Kidney (tissue), 14 donors: ENCODE data around the gene EAF1. TPM values are rescaled to one million over a fixed set of nuclear protein-coding genes. Genes with fewer than 3 reads are reported as not detected.
"Not testable (repeated sequence)": the region's sequence is repeated elsewhere in the genome, so short reads cannot be mapped to it uniquely, and the experiment has no call there.

Source experiments
- DNase-seq, 5 donors: peaks; one replicate each; pipeline ENCODE4 v3.0.0-alpha.2; 2013 to 2020
- FAIRE-seq: peaks from 2 replicates; lab custom pipeline; 2012; peaks lifted over from hg19 to GRCh38; lab: Jason Lieb, UNC
- H3K27ac ChIP-seq, 2 donors: one replicate each; pipeline ENCODE4 v1.7.0; 2013; ENCODE audit warnings: low read depth in 2 of 2, low read length in 2 of 2, inconsistent platforms in 1 of 2
- H3K27me3 ChIP-seq: one replicate; pipeline ENCODE4 v1.7.1; 2013; ENCODE audit warnings: low read length, inconsistent platforms; ENCODE audit not compliant: control insufficient read depth, insufficient read depth
- H3K36me3 ChIP-seq, 3 donors: one replicate each; pipeline versions ENCODE4 v1.7.0 to v1.7.1; 2013; ENCODE audit warnings: low read length in 3 of 3, control low read depth in 1 of 3, inconsistent platforms in 1 of 3; ENCODE audit not compliant: insufficient read depth in 3 of 3, control insufficient read depth in 2 of 3
- H3K4me1 ChIP-seq, 3 donors: one replicate each; pipeline versions ENCODE4 v1.7.0 to v1.7.1; 2013; ENCODE audit warnings: low read length in 3 of 3, inconsistent platforms in 1 of 3, low read depth in 1 of 3; ENCODE audit not compliant: control insufficient read depth in 2 of 3, insufficient read depth in 2 of 3
- H3K4me3 ChIP-seq, 3 donors: one replicate each; pipeline versions ENCODE4 v1.7.0 to v1.8.1; 2013; ENCODE audit warnings: low read length in 3 of 3, control low read depth in 1 of 3, inconsistent platforms in 1 of 3
- H3K9ac ChIP-seq, 3 donors: one replicate each; pipeline versions ENCODE4 v1.7.0 to v1.7.1; 2013; ENCODE audit warnings: low read length in 3 of 3, control low read depth in 1 of 3, inconsistent platforms in 1 of 3
- H3K9me3 ChIP-seq, 3 donors: one replicate each; pipeline versions ENCODE4 v1.7.0 to v1.7.1; 2013; ENCODE audit warnings: low read length in 3 of 3, control low read depth in 1 of 3, inconsistent platforms in 1 of 3; ENCODE audit not compliant: control insufficient read depth in 2 of 3, insufficient read depth in 1 of 3
- intact Hi-C: fragments of 100-400 bp; cut with DNase I; formaldehyde crosslinking; loops from one replicate; pipeline ENCODE4 v1.11.1; 2022
- polyA plus RNA-seq: library from polyadenylated mRNA; stranded (reverse); fragments of 350-450 nt; fragmentation: Illumina TruSeq; extraction: RNeasy Lipid Tissue Mini Kit (QIAGEN cat#74804); gene quantifications from one replicate; pipeline ENCODE4 v1.2.3, GENCODE V29; 2014; ENCODE audit warnings: low read depth, low replicate concordance; ENCODE audit not compliant: insufficient read depth
- total RNA-seq: library from RNA; stranded (reverse); fragmentation: NEBNext Ultra II Directional; extraction: Animal tissue kit (Norgen Biotek cat#: 25700); gene quantifications from one replicate; pipeline ENCODE4 v1.2.1, GENCODE V29; 2021
- TF ChIP-seq, protein P1 (sequence below): IDR thresholded peaks from 3 replicates; pipeline ENCODE4 v1.5.1; 2012; ENCODE audit warnings: mild to moderate bottlenecking, moderate library complexity, borderline replicate concordance; ENCODE audit not compliant: insufficient read depth; ENCODE audit errors: extremely low read depth
- donor health status: control.
- donor health status: control.
- donor health status: control.
- donor health status: control.
- donor health status: control.
- donor health status: DM: yes; HTN: yes; CAD: no.
- donor health status: Normal renal cell carcinoma (clear cell type).

Gene EAF1
- total and polyA plus RNA-seq, 2 donors from 2014 or later: 8.3 to 16.1 TPM

DNA sequence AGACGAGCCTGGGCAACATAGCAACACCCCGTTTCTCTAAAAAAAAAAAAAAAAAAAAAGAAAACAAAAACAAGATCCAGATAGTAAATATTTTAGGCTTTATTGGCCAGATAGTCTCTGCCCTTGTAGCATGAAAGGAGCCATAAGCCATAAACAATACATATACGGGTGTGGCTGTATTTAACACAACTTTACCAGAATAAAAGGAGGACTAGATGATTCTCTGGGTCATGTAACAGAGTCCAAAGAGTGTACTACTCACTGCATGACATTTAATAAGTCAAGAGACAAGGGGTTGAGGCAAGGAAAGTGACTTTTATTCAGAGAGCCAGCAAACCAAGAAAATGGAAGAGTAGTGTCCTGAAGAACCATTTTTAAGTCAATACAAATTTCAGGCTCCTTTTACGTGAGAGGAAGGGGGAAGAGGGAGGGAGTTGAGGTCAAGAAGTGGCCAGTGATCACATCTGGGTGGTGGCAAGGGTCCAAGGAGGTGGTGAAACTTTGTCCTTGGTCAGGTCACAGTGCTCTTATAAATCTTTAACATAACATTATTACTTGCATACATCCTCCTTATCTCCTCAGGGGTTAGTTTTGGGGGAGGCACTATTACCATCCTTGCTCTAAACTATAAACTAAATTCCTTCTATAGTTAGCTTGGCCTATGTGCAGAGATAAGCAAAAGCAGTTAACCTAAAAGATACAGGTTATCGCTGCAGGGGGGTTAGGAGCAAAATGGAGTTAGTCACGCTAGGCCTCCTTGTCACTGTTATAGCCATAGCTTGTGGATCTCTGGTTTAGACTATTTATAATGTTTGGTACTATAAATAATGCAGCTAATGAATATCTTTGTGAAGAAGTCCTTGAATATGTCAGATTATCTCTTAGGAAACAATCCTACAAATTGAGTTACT lies 46.2 kb upstream of the EAF1 start:
- Histone ChIP-seq H3K27me3 (no peaks in the 10 kb centered on the region), H3K36me3 (no peaks in the 10 kb centered on the region), H3K4me3 (no peak overlapping the region), H3K9ac (no peak overlapping the region), H3K27ac (no peak overlapping the region), H3K9me3 (peaks cover 0 to 4% (median 0%) of the 10 kb centered on the region in 3 donors), H3K4me1 (peaks cover 2 to 4% (median 3%) of the 10 kb centered on the region in 3 donors)
- no peak for DNase-seq
- FAIRE-seq: no peak
- TF ChIP-seq, protein P1, sequence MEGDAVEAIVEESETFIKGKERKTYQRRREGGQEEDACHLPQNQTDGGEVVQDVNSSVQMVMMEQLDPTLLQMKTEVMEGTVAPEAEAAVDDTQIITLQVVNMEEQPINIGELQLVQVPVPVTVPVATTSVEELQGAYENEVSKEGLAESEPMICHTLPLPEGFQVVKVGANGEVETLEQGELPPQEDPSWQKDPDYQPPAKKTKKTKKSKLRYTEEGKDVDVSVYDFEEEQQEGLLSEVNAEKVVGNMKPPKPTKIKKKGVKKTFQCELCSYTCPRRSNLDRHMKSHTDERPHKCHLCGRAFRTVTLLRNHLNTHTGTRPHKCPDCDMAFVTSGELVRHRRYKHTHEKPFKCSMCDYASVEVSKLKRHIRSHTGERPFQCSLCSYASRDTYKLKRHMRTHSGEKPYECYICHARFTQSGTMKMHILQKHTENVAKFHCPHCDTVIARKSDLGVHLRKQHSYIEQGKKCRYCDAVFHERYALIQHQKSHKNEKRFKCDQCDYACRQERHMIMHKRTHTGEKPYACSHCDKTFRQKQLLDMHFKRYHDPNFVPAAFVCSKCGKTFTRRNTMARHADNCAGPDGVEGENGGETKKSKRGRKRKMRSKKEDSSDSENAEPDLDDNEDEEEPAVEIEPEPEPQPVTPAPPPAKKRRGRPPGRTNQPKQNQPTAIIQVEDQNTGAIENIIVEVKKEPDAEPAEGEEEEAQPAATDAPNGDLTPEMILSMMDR: no peak
- intact Hi-C loops: no loop called here

DNA sequence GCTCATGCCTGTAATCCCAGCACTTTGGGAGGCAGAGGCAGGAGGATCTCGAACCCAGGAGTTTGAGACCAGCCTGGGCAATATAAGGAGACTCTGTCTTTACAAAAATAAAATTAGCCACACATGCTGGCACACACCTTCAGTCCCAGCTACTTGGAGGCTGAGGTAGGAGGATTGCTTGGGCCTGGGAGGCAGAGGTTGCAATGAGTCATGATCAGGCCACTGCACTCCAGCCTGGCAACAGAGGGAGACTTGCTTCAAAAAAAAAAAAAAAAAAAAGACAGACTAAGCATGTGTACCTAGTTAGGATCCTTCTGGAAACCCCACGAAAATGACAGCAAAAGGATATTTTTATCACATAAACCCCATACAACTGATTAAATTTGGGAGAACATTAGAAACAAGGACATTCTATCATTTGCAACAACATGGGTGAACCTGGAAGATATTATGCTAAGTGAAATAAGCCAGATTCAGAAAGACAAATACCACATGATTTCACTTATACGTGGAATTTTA lies 44.9 kb upstream of the EAF1 start:
- Histone ChIP-seq H3K9me3 (peaks cover 0 to 7% (median 0%) of the 10 kb centered on the region in 3 donors), H3K27ac (no peak overlapping the region), H3K27me3 (no peaks in the 10 kb centered on the region), H3K9ac (no peak overlapping the region), H3K36me3 (no peaks in the 10 kb centered on the region), H3K4me1 (peaks cover 2 to 4% (median 3%) of the 10 kb centered on the region in 3 donors), H3K4me3 (no peak overlapping the region)
- TF ChIP-seq, protein P1: no peak
- FAIRE-seq (no peak), DNase-seq (no peak)
- intact Hi-C loops: no loop called here

DNA sequence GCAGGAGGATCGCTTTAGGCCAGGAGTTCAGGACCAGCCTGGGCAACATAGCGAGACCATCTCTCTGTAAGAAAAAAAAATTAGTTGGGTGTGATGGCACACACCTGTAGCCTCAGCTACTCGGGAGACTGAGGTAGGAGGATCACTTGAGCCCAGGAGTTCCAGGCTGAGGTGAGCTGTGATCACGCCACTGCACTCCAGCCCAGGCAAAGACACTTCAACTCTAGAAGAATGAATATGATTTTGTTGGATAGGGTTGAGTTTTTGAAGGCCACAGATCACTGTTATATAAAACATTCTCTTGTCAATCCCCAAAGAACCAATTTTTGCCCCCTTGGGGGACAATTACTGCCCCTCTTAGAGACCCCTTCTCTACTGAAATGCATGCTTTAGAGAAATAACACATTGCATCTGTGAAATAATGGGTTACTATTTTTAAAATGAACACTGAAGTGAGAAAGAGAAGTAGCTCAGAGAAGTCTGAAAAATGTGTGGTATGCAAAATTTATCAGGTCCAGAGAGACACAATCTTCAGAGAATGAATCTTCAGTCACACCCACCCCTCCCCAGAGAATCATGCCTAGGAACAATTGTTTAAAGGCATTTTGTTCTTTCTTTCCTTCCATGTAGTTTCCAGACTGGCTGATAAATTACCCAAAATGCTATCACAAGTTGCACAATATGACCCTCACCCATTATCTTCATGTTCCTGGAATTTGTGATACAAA lies 42.7 kb upstream of the EAF1 start:
- Histone ChIP-seq H3K4me3 (no peak overlapping the region), H3K36me3 (no peaks in the 10 kb centered on the region), H3K9me3 (peaks cover 0 to 7% (median 0%) of the 10 kb centered on the region in 3 donors), H3K27me3 (no peaks in the 10 kb centered on the region), H3K27ac (no peak overlapping the region), H3K9ac (no peak overlapping the region), H3K4me1 (no peaks in the 10 kb centered on the region)
- intact Hi-C loops: no loop called here
- FAIRE-seq (no peak), DNase-seq (no peak)
- TF ChIP-seq, protein P1: no peak

DNA sequence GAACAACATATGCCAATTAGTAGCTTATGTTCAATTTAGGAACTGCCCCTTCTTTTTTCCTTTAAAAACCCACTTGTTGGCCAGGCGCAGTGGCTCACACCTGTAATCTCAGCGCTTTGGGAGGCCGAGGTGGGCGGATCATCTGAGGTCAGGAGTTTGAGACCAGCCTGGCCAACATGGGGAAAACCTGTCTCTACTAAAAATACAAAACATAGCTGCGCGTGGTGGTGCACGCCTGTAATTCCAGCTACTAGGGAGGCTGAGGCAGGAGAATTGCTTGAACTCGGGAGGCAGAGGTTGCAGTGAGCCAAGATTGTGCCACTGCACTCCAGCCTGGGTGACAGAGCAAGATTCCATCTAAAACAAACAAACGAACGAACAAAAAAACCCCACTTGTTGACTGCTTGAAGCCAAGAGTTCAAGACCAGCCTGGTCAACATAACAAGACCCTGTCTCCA lies 42.1 kb upstream of the EAF1 start:
- H3K4me3 ChIP-seq, FAIRE-seq, DNase-seq, H3K4me1 ChIP-seq, H3K36me3 ChIP-seq, H3K9ac ChIP-seq, H3K27ac ChIP-seq, intact Hi-C loops, H3K27me3 ChIP-seq, H3K9me3 ChIP-seq: not testable (repeated sequence)
